ENCODE measurements around the gene SDF4. TPM values are rescaled to one million over a fixed set of nuclear protein-coding genes. Genes with fewer than 3 reads are reported as not detected.

SDF4 gene
- total and polyA plus RNA-seq, 2 of the 13 experiments (the other 11 are each of a cell fraction or from before 2014, with no cell fraction given) = 80.8 to 107 TPM

- TF ChIP-seq GLI4 (CRISPR knock-in tag; IDR thresholded peaks at IDR 0.05; ENCODE audit: borderline replicate concordance) (no peak), ARNTL (CRISPR knock-in tag; IDR thresholded peaks at IDR 0.05) (peak; percentile 52; the same call in 1 of the 2 replicates), HOMEZ (CRISPR knock-in tag; IDR thresholded peaks at IDR 0.05; ENCODE audit: low read depth) (no peak), ZNF484 (CRISPR knock-in tag; IDR thresholded peaks at IDR 0.05; ENCODE audit: borderline replicate concordance, low read depth) (no peak), ATF5 (CRISPR knock-in tag; IDR thresholded peaks at IDR 0.05; ENCODE audit: low read depth) (no peak), GFI1 (CRISPR knock-in tag; IDR thresholded peaks at IDR 0.05; ENCODE audit: borderline replicate concordance) (peak; percentile 33; the same call in 1 of the 2 replicates), ZKSCAN8 (CRISPR knock-in tag; IDR thresholded peaks at IDR 0.05; ENCODE audit: borderline replicate concordance) (peak; percentile 48; the same call in 1 of the 2 replicates), ZBTB34 (CRISPR knock-in tag; IDR thresholded peaks at IDR 0.05) (no peak), MAFF (IDR thresholded peaks at IDR 0.05; ENCODE audit: low read depth, low read length) (no peak), IRX3 (CRISPR knock-in tag; IDR thresholded peaks at IDR 0.05; ENCODE audit: borderline replicate concordance, low read depth) (no peak; the same call in 1 of the 2 replicates), GTF3A (CRISPR knock-in tag; conservative IDR thresholded peaks at IDR 0.05) (no peak; the same call in 1 of the 2 replicates), PRMT3 (CRISPR knock-in tag; IDR thresholded peaks at IDR 0.05; ENCODE audit: borderline replicate concordance, low read depth) (peak; percentile 65; the same call in 1 of the 2 replicates), NFE2L1 (CRISPR knock-in tag; IDR thresholded peaks at IDR 0.05; ENCODE audit: borderline replicate concordance) (no peak), ERF (CRISPR knock-in tag; IDR thresholded peaks at IDR 0.05) (0 out of 2 replicates have a peak, but pooled peaks have one; percentile 52), ZNF558 (CRISPR knock-in tag; IDR thresholded peaks at IDR 0.05; ENCODE audit: borderline replicate concordance) (peak; percentile 47; the same call in 1 of the 2 replicates), ATF6 (CRISPR knock-in tag; conservative IDR thresholded peaks at IDR 0.05) (no peak), ZSCAN22 (CRISPR knock-in tag; IDR thresholded peaks at IDR 0.05) (no peak; the same call in 1 of the 2 replicates), HNRNPL (IDR thresholded peaks at IDR 0.05; ENCODE audit: low read depth, low read length) (0 out of 2 replicates have a peak, but pooled peaks have one; percentile 25), SNAPC5 (CRISPR knock-in tag; IDR thresholded peaks at IDR 0.05; ENCODE audit: borderline replicate concordance) (no peak), DPF2 (CRISPR knock-in tag; IDR thresholded peaks at IDR 0.05; ENCODE audit: borderline replicate concordance, low read depth) (no peak), KAT7 (CRISPR knock-in tag; IDR thresholded peaks at IDR 0.05; ENCODE audit: borderline replicate concordance) (peak; percentile 88), ZNF749 (CRISPR knock-in tag; IDR thresholded peaks at IDR 0.05; ENCODE audit: borderline replicate concordance) (no peak), ZNF274 (CRISPR knock-in tag; IDR thresholded peaks at IDR 0.05) (peak; percentile 82; the same call in 1 of the 2 replicates)
Measured at GRCh38 chr1:1231400-1232207, at the start of gene SDF4 (continued).
